IMR-90 (cell line): Measurements from ENCODE around the gene KIFAP3. TPM values are rescaled to one million over a fixed set of nuclear protein-coding genes. Genes with fewer than 3 reads are reported as not detected.
"Not testable (repeated sequence)": the region's sequence is repeated elsewhere in the genome, so short reads cannot be mapped to it uniquely, and the experiment has no call there.

ENCODE experiments used
- ATAC-seq: fragments of 200-7000 bp; cut with Tn5 transposase; 2 replicates; pipeline ENCODE4 v1.9.1; 2020; ENCODE audit warnings: low read depth, mild to moderate bottlenecking, moderate library complexity
- BruUV-seq: library from RNA; stranded (reverse); fragments of 400-500 nt; replicated peaks from 2 replicates; lab custom pipeline; 2021; lab: Mats Ljungman, UMichigan
- CTCF ChIA-PET: fragments of 300-600 bp; formaldehyde crosslinking; extraction: SDS; loops from one replicate; lab custom pipeline; 2021; ENCODE audit warnings: antibody characterized with exemption; lab: Yijun Ruan, JAX
- POLR2A ChIA-PET: fragments of 300-600 bp; sonication (Branson Sonifier 250); formaldehyde crosslinking; loops from one replicate; lab custom pipeline; 2022; ENCODE audit warnings: antibody characterized with exemption; ENCODE audit not compliant: unreplicated experiment; lab: Charles Lee
- DNase-seq: peaks from one replicate; pipeline ENCODE4 v3.0.0; 2013
- H2AFZ ChIP-seq: replicated peaks from 2 replicates; pipeline ENCODE3; 2013; ENCODE audit warnings: low read length, mild to moderate bottlenecking; ENCODE audit not compliant: poor library complexity
- H2AK5ac ChIP-seq: 2 replicates; pipeline ENCODE4 v1.6.1; 2013; ENCODE audit warnings: low read depth, low read length, inconsistent platforms
- H2AK9ac ChIP-seq: replicated peaks from 2 replicates; pipeline ENCODE3; 2013; ENCODE audit warnings: mild to moderate bottlenecking, low read depth, low read length, moderate library complexity; ENCODE audit not compliant: poor library complexity
- H2BK120ac ChIP-seq: 2 replicates; pipeline ENCODE4 v1.6.1; 2013; ENCODE audit warnings: low read depth, low read length, inconsistent platforms
- H2BK15ac ChIP-seq: 3 replicates; pipeline ENCODE4 v1.6.1; 2013; ENCODE audit warnings: low read depth, low read length, inconsistent platforms
- H2BK20ac ChIP-seq: 2 replicates; pipeline ENCODE4 v1.6.1; 2013; ENCODE audit warnings: low read depth, mild to moderate bottlenecking, inconsistent platforms, low read length, moderate library complexity
- H2BK5ac ChIP-seq: 2 replicates; pipeline ENCODE4 v1.6.1; 2013; ENCODE audit warnings: mild to moderate bottlenecking, low read depth, low read length, inconsistent platforms; ENCODE audit not compliant: poor library complexity, severe bottlenecking
- H3K14ac ChIP-seq: replicated peaks from 2 replicates; pipeline ENCODE4 v1.6.1; 2013; ENCODE audit warnings: low read depth, low read length, inconsistent platforms
- H3K18ac ChIP-seq: 2 replicates; pipeline ENCODE4 v1.6.1; 2013; ENCODE audit warnings: low read depth, low read length, control low read depth
- H3K23ac ChIP-seq: 2 replicates; pipeline ENCODE4 v1.6.1; 2013; ENCODE audit warnings: low read depth, low read length, inconsistent platforms
- H3K27ac ChIP-seq: 2 replicates; pipeline ENCODE4 v1.5.1; 2013; ENCODE audit warnings: mild to moderate bottlenecking, control low read depth, low read length; ENCODE audit not compliant: insufficient read depth
- H3K27me3 ChIP-seq: 2 replicates; pipeline ENCODE4 v1.6.1; 2013; ENCODE audit warnings: low read length; ENCODE audit not compliant: control insufficient read depth, insufficient read depth
- H3K36me3 ChIP-seq: 2 replicates; pipeline ENCODE4 v1.6.1; 2013; ENCODE audit warnings: low read length, mixed read lengths; ENCODE audit not compliant: control insufficient read depth, insufficient read depth
- H3K4ac ChIP-seq: 2 replicates; pipeline ENCODE4 v1.6.1; 2013; ENCODE audit warnings: low read depth, low read length, inconsistent platforms
- H3K4me1 ChIP-seq: 2 replicates; pipeline ENCODE4 v1.6.1; 2013; ENCODE audit warnings: low read length, mixed read lengths; ENCODE audit not compliant: control insufficient read depth, insufficient read depth
- H3K4me2 ChIP-seq: 2 replicates; pipeline ENCODE4 v1.6.1; 2013; ENCODE audit warnings: low read depth, mild to moderate bottlenecking, control low read depth, low read length, moderate library complexity
- H3K4me3 ChIP-seq: 2 replicates; pipeline ENCODE4 v1.5.1; 2013; ENCODE audit warnings: low read depth, mild to moderate bottlenecking, control low read depth, low read length, moderate library complexity; ENCODE audit not compliant: insufficient read depth
- H3K56ac ChIP-seq: 2 replicates; pipeline ENCODE4 v1.6.1; 2013; ENCODE audit warnings: low read length, inconsistent platforms; ENCODE audit not compliant: insufficient read depth; ENCODE audit errors: extremely low read depth
- H3K79me1 ChIP-seq, 2 experiments: 2 replicates each; pipeline ENCODE4 v1.6.1; 2013; ENCODE audit warnings: low read length in 2 of 2, inconsistent platforms in 1 of 2, low read depth in 1 of 2
- H3K9ac ChIP-seq: 2 replicates; pipeline ENCODE4 v1.6.1; 2013; ENCODE audit warnings: low read depth, low read length, control low read depth
- H3K9me1 ChIP-seq: 2 replicates; pipeline ENCODE4 v1.6.1; 2013; ENCODE audit warnings: low read length, inconsistent platforms; ENCODE audit not compliant: insufficient read depth
- H3K9me3 ChIP-seq: 2 replicates; pipeline ENCODE4 v1.6.1; 2013; ENCODE audit warnings: low read length; ENCODE audit not compliant: control insufficient read depth, insufficient read depth
- H4K20me1 ChIP-seq: 2 replicates; pipeline ENCODE4 v1.6.1; 2013; ENCODE audit warnings: low read length, inconsistent platforms; ENCODE audit not compliant: insufficient read depth
- H4K5ac ChIP-seq: 2 replicates; pipeline ENCODE4 v1.6.1; 2013; ENCODE audit warnings: mild to moderate bottlenecking, low read depth, low read length, control low read depth
- H4K8ac ChIP-seq, 2 experiments: 2 replicates each; pipeline ENCODE4 v1.6.1; 2013; ENCODE audit warnings: low read depth in 2 of 2, low read length in 2 of 2, control low read depth in 1 of 2, inconsistent platforms in 1 of 2
- H4K91ac ChIP-seq: 2 replicates; pipeline ENCODE4 v1.6.1; 2013; ENCODE audit warnings: low read depth, low read length, inconsistent platforms; ENCODE audit not compliant: insufficient read depth
- CEBPB ChIP-seq: IDR thresholded peaks from 2 replicates; pipeline ENCODE4 v1.6.1; 2012; ENCODE audit warnings: low read depth, low read length, improper control_type of control experiment
- RCOR1 ChIP-seq: IDR thresholded peaks from 2 replicates; pipeline ENCODE4 v1.6.1; 2012; ENCODE audit warnings: mild to moderate bottlenecking, low read length, improper control_type of control experiment; ENCODE audit not compliant: insufficient replicate concordance
- WGBS, 2 experiments: methylation state at CpG; one replicate each; pipeline versions ENCODE4 v1.1.5 to v1.1.7; 2013; ENCODE audit warnings: missing lambda C conversion rate in 2 of 2; ENCODE audit not compliant: insufficient read length in 1 of 2; ENCODE audit errors: extremely low coverage in 2 of 2; 5-methylcytosine and 5-hydroxymethylcytosine counted together
- dilution Hi-C: fragments of 300-500 bp; cut with HindIII; formaldehyde crosslinking; loops from one replicate; pipeline ENCODE4 v1.14.3; 2018; ENCODE audit warnings: low sequenced_read_pairs; ENCODE audit not compliant: unreplicated experiment
- in situ Hi-C: fragments of 300-500 bp; cut with MboI; formaldehyde crosslinking; loops from 3 replicates; pipeline ENCODE4 v1.14.3; 2019; ENCODE audit warnings: low sequenced_read_pairs, inconsistent platforms, mixed read lengths
- intact Hi-C: fragments of 100-400 bp; cut with micrococcal nuclease; formaldehyde crosslinking; loops from 2 replicates; pipeline ENCODE4 v1.10.0; 2022
- polyA plus RNA-seq, 3 experiments: library from polyadenylated mRNA; depleted of rRNA; stranded (reverse); fragments of >200 nt; gene quantifications; 2 replicates each; pipeline ENCODE4 v1.2.3, GENCODE V29; 2012; ENCODE audit warnings: low replicate concordance in 1 of 3
- total RNA-seq: library from RNA; depleted of rRNA; stranded (reverse); fragments of >200 nt; gene quantifications from 2 replicates; pipeline ENCODE4 v1.2.3, GENCODE V29; 2012
- TF ChIP-seq, protein P1 (sequence below): fragments of 150-350 bp; IDR thresholded peaks from 2 replicates; pipeline ENCODE4 v1.6.1; 2017; ENCODE audit warnings: mild to moderate bottlenecking, antibody characterized with exemption, low read length, low read depth

KIFAP3 gene
- total and polyA plus RNA-seq, 2 of the 4 experiments (the other 2 are of a cell fraction) = 10.5 to 10.9 TPM

DNA sequence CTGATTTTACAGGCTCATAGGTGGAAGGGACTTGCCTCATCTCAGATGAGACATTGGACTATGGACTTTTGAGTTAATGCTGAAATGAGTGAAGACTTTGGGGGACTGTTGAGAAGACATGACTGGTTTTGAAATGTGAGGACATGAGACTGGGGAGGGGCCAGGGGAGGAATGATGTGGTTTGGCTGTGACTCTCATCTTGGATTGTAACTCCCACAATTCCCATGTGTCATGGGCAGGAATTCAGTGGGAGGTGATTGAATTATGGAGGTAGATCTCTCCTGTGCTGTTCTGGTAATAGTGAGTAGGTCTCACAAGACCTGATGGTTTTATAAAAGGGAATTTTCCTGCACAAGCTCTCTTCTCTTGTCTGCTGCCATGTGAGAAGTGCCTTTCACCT is 201.6 kb downstream of the KIFAP3 start:
- Histone ChIP-seq H2BK20ac (no peak overlapping the region), H2BK15ac (no peak overlapping the region), H3K14ac (no peak overlapping the region), H4K20me1 (no peaks in the 10 kb centered on the region; the same call in 1 of the 2 replicates), H3K4me1 (0 out of 2 replicates have a peak, but pooled peaks cover 1% of the 10 kb centered on the region), H3K36me3 (peaks cover 34% of the 10 kb centered on the region), H3K18ac (no peak overlapping the region), H3K9me1 (no peaks in the 10 kb centered on the region), H2AFZ (no peak overlapping the region), H3K23ac (no peak overlapping the region), H3K79me1 (peaks cover 3 to 4% of the 10 kb centered on the region in 2 experiments; a peak in 2 of 4 replicates), H3K4me2 (no peak overlapping the region), H2BK5ac (no peak overlapping the region), H2AK9ac (no peak overlapping the region), H3K27me3 (no peaks in the 10 kb centered on the region), H3K4me3 (no peak overlapping the region), H3K4ac (no peak overlapping the region), H4K8ac (no peak overlapping the region), H3K27ac (no peak overlapping the region), H2AK5ac (no peak overlapping the region), H3K9ac (no peak overlapping the region), H3K9me3 (no peaks in the 10 kb centered on the region; the same call in 1 of the 2 replicates), H3K56ac (no peak overlapping the region), H4K5ac (no peak overlapping the region), H4K91ac (no peak overlapping the region), H2BK120ac (no peak overlapping the region)
- intact Hi-C loops = no loop called here
- TF ChIP-seq CEBPB (no peak), RCOR1 (no peak)
- TF ChIP-seq, protein P1, sequence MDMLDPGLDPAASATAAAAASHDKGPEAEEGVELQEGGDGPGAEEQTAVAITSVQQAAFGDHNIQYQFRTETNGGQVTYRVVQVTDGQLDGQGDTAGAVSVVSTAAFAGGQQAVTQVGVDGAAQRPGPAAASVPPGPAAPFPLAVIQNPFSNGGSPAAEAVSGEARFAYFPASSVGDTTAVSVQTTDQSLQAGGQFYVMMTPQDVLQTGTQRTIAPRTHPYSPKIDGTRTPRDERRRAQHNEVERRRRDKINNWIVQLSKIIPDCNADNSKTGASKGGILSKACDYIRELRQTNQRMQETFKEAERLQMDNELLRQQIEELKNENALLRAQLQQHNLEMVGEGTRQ = no peak
- in situ Hi-C loops = no loop called here
- dilution Hi-C loops = no loop called here
- ATAC-seq (no peak), DNase-seq (no peak)
- no TSS peak for BruUV-seq
- ChIA-PET POLR2A (no interaction called here), CTCF (no interaction called here)

DNA sequence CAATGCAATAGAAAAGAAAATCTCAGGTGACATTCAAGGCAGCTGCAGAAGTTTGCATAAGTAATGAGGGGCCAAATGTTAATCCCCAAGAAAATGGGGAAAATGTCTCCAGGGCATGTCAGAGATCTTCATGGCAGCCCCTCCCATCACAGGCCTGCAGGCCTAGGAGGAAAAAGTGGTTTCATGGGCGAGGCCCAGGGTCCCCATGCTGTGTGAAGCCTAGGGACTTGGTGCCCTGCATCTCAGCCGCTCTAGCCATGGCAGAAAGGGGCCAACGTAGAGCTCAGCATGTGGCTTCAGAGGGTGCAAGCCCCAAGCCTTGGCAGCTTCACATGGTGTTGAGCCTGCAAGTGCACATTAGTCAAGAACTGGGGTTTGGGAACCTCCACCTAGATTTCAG is 202.5 kb downstream of the KIFAP3 start:
- POLR2A ChIA-PET, H3K79me1 ChIP-seq, H4K91ac ChIP-seq, H3K4ac ChIP-seq, dilution Hi-C loops, CTCF ChIA-PET, intact Hi-C loops, H4K20me1 ChIP-seq, BruUV-seq, H3K56ac ChIP-seq, in situ Hi-C loops, H3K18ac ChIP-seq, H4K5ac ChIP-seq, ATAC-seq, H3K23ac ChIP-seq, H3K14ac ChIP-seq, H2BK5ac ChIP-seq, H3K27me3 ChIP-seq, H3K9me3 ChIP-seq, H2BK20ac ChIP-seq, DNase-seq, H4K8ac ChIP-seq, H3K4me2 ChIP-seq, H2BK120ac ChIP-seq, H3K9ac ChIP-seq, H3K4me1 ChIP-seq, H2AK5ac ChIP-seq, H3K4me3 ChIP-seq, H2AK9ac ChIP-seq, H2AFZ ChIP-seq, H3K9me1 ChIP-seq, H2BK15ac ChIP-seq, H3K27ac ChIP-seq: not testable (repeated sequence)
- H3K36me3 ChIP-seq = peaks cover 35% of the 10 kb centered on the region
- no CpG with 5 or more reads among the region's 3 CpGs for WGBS, 2 experiments
